C4-2B (cell line): ENCODE results near the gene ING5.

Source experiments
- ZFX ChIP-seq: fragments of 450-650 bp; IDR thresholded peaks from 2 replicates; pipeline ENCODE4 v1.6.1; 2017
- TF ChIP-seq, protein P1 (sequence below): fragments of 450-650 bp; conservative IDR thresholded peaks from 2 replicates; pipeline ENCODE4 v1.5.1; 2017; ENCODE audit warnings: mild to moderate bottlenecking

GRCh38 chr2:241678784-241679540 is 22.9 kb upstream of the ING5 start:
- TF ChIP-seq, protein P1, sequence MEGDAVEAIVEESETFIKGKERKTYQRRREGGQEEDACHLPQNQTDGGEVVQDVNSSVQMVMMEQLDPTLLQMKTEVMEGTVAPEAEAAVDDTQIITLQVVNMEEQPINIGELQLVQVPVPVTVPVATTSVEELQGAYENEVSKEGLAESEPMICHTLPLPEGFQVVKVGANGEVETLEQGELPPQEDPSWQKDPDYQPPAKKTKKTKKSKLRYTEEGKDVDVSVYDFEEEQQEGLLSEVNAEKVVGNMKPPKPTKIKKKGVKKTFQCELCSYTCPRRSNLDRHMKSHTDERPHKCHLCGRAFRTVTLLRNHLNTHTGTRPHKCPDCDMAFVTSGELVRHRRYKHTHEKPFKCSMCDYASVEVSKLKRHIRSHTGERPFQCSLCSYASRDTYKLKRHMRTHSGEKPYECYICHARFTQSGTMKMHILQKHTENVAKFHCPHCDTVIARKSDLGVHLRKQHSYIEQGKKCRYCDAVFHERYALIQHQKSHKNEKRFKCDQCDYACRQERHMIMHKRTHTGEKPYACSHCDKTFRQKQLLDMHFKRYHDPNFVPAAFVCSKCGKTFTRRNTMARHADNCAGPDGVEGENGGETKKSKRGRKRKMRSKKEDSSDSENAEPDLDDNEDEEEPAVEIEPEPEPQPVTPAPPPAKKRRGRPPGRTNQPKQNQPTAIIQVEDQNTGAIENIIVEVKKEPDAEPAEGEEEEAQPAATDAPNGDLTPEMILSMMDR, result no peak
- no peak for TF ChIP-seq ZFX
